DMS53 (cell line): ENCODE data around the gene SLC43A3.
A peak's percentile ranks its signal among the peaks of the same experiment; 100 is the strongest.

ENCODE experiments used
- DNase-seq: peaks from one replicate; lab custom pipeline; 2025; lab: John Stamatoyannopoulos, UW

The SLC43A3 gene

DNA sequence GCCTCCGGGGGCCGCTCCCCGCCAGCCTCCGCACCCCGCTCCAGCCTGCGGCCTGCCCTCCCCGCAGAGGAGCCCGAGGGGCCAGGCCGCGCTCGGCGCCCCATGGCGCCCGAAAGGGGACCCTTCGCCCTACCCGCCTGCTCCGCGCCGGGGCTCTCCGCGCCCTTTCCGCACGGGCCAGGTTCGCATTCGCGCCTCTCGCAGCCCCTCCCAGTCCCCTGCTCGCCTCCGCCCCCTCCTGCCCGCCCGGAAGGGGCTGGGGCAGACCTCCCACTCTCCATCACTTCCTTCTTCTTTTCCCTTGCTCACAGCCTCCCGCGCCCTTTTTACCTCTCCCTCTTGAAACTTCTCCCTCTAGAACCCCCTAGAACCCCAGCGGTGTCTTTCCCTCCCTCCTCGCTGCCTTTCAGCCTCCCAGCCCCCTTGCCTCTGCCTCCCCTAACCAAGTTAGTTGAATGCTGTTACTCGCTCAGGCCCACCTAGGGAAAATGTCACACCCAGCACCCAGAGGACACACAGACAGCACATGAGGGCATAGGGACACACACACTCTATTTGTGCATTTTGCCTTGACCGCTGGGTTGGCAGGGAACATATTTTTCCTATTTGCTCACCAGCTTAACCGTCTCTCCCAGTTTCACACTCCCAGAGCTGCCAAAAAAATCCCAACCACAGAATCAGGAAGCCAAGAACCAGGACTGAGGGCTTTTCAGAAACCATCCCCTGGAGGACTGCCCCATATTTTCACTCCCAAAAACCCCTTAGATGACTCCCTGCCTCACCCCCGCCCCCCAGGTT is at the start of gene SLC43A3:
Gene SLC43A3, minus strand, starts transcription at position 193 of the 798 bp plus-strand sequence. CDS start 949 bp downstream, outside the sequence.
- peak; percentile 47 for DNase-seq

DNA sequence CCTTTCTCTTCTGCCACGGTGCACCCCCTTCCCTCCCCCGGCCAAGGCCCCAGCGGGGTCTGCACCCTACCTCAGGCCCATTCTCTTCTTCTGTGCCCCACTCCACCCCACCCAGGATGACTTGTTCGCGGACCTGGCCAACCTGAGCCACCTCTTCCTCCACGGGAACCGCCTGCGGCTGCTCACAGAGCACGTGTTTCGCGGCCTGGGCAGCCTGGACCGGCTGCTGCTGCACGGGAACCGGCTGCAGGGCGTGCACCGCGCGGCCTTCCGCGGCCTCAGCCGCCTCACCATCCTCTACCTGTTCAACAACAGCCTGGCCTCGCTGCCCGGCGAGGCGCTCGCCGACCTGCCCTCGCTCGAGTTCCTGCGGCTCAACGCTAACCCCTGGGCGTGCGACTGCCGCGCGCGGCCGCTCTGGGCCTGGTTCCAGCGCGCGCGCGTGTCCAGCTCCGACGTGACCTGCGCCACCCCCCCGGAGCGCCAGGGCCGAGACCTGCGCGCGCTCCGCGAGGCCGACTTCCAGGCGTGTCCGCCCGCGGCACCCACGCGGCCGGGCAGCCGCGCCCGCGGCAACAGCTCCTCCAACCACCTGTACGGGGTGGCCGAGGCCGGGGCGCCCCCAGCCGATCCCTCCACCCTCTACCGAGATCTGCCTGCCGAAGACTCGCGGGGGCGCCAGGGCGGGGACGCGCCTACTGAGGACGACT is 49.3 kb upstream of the SLC43A3 start:
- DNase-seq: peak; percentile 65

DNA sequence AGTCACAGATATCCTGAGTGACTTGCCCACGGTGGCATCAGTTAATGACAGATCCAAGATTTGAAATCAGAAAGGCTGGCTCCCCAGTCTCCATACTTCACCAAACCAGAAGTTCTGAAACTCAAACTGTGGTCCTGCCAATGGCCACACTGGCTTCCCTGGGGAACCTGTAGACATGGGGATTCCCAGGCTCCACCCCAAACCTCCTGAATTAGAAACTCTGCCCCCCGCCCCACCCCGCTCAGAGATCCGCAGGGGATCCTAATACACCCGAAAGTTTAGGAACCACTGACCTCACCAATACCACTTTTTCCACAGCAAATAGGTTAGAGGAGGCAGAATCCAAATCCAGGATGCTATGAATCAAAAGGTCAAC is 48.7 kb upstream of the SLC43A3 start:
- DNase-seq: no peak

DNA sequence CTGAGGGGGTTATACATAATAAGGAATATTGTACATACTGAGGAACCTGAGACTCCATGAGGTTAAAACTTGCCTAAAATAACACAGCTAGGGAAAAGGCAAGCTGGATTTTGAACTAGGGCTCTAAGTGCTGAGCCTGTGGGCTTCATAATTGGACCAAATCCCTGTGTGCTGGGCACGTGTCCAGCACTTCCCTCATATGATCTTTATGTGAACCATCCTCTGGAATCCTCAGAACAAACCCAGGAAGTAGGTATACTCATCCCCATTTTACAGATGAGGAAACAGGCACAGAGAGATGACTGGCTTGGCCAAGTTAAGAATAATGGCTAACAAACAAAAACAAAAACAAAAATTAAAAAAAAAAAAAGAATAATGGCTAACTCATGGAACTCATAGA is 48.3 kb upstream of the SLC43A3 start:
- DNase-seq: no peak

DNA sequence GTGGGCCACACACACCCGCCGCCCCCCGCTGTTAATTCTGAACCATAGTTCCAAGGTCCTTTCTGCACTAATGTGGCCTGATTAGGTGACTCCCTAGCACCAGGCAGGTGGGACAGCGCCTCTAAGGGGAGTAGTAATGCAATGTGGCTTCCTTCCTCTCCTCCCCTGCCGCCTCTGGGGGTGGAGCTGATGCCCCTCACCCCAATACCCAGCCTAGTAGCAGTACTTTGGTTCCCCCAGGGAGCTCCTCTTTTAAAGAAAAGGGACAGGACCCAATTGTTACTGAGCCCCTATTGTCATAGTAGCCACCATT is 47.8 kb upstream of the SLC43A3 start:
- no peak for DNase-seq

DNA sequence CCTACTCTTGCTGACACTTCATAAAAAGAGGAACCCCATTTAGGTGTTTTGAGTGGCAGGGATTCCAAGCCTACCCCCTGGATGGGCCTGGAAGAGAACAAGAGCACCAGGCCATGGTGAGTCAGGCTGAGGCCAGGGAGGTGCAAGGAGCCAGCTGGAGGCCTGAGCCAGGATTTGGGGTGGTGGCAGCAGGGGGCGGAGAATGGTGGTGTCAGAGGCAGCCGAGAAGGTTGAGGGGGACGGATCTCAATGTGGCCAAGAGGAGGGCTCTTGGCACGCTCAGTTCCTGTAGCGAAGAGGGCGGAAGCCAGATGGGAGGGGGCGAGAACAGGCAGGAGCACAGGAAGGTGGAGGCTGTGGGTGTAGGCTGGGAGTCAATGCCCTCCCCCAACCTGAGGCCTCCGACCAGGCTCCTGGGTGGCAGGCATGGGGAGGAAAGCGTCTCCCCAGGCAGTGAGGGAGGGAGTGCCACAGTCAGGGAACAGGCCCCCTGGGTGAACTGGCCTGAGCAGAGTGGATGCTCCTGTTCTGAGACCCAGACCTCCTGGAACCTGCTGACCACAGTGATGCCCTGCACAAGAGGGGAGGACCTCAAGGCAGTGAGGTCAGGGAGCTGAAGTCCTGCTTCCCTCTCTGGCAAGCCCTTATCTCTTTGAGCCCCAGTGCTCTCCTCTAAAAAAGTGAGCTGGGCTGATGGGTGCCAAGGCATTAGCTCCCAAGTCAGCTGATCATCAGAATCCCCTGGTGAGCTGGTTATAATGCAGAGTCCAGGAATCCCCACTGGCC is 47.3 kb upstream of the SLC43A3 start:
- no peak for DNase-seq

DNA sequence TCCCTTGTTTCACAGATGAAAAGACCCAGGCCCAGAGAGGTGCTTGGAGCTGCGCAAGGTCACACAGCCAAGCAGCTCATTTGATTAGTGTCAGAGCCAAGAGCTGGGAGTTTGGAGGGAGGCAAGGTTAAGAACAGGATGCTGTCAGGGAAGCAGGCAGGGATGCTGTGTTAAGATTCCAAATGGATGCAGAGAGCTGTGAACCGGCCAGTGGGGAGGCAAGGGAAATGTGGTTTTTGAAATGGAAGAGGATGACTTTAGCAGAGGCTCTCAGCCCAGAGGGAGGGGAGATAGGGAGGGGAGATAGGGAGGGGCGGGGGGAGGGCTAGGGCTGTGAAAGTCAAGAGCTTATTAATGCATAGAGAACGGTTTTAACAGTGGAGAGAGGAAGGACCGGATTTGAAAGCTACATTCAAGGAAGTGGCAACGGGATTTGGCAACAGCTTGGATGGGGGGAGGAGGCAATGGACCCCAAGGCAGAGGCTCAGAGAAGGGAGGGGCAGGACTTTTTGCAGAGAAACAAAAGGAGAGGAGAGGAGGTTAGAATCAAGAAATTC is 46.4 kb upstream of the SLC43A3 start:
- no peak for DNase-seq

DNA sequence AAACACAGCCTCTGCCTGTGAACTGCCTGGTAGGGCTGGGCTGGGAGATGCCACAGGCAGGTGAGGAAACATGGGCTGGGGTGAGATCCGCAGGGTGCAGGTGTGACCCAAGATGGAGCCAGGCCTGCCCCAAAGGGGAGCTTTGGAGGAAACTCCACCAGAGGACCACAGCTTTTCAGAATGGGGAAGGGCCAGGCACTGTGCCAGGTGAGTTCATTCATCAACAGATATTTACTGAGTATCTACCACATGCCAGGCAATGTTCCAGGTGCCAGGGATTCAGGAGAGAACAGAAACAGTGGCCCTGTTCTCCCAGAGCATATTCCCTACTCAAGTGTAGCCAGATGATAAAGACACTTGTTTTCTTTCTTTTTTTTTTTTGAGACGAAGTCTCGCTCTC is 44.6 kb upstream of the SLC43A3 start:
- DNase-seq: no peak

DNA sequence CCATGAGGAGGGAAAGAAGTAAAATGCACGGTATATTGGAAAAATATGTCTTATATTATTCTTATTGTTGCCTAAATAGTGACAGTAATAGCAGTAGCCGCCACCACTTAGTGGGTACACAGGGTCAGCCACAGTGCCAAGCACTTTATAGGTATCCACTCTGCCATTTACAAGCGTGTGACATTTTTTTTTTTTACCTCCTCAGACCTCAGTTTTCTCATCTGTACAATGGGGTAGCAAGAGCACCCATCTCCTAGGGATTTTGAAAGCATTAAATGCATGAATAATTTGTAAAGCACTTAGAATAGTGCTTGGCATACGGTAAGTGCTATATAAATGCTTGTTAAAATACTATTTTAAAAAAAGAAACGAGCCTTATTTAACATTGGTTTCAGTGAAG is 42.3 kb upstream of the SLC43A3 start:
- no peak for DNase-seq

DNA sequence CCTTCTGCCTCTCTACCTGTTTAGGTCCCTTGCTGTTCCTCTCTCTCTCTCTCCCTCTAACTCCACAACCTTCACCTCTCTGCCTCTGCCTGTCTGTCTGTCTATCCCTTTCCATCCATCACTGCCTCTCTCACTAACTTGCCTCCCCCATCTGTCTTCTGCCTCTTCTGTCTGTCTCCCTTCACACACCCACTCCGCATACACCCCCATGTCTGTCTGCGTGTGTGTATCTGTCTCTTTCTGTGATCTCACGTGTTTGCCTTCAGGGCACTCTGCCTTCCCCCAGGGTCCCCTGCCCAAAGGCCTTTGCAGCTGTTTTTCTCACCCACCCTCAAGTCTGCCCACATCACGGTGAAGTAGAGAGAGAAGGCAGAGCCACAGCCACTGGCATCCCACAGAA is 41.4 kb upstream of the SLC43A3 start:
- DNase-seq: no peak

DNA sequence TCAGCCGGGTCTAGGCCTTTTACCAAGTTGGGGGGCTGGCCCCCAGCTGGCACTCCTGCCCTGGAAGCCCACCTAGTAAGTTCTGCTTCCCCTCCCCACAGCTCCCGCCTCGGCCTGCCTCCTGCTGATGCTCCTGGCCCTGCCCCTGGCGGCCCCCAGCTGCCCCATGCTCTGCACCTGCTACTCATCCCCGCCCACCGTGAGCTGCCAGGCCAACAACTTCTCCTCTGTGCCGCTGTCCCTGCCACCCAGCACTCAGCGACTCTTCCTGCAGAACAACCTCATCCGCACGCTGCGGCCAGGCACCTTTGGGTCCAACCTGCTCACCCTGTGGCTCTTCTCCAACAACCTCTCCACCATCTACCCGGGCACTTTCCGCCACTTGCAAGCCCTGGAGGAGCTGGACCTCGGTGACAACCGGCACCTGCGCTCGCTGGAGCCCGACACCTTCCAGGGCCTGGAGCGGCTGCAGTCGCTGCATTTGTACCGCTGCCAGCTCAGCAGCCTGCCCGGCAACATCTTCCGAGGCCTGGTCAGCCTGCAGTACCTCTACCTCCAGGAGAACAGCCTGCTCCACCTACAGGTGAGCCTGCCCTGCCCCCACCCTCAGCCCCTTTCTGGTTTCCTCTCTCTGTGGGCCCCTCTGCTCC is 40.7 kb upstream of the SLC43A3 start:
- no peak for DNase-seq

DNA sequence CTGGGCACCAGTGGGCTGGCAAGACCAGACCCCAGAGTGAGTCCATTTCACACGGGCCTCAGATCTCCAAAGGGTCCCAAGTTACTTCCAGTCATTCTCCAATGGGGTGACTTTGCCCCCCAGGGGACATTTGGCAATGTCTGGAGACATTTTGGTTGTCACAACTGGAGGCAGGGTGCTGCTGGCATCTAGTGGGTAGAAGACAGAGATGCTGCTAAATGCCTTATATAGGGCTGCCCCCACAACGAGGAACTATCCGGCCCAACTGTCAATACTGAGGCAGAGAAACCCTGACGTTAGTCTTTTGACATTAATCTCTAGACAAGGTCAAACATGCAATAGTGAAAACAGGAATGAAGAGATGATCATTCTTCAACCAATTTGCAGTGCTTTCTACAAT is 39.8 kb upstream of the SLC43A3 start:
- DNase-seq: no peak

DNA sequence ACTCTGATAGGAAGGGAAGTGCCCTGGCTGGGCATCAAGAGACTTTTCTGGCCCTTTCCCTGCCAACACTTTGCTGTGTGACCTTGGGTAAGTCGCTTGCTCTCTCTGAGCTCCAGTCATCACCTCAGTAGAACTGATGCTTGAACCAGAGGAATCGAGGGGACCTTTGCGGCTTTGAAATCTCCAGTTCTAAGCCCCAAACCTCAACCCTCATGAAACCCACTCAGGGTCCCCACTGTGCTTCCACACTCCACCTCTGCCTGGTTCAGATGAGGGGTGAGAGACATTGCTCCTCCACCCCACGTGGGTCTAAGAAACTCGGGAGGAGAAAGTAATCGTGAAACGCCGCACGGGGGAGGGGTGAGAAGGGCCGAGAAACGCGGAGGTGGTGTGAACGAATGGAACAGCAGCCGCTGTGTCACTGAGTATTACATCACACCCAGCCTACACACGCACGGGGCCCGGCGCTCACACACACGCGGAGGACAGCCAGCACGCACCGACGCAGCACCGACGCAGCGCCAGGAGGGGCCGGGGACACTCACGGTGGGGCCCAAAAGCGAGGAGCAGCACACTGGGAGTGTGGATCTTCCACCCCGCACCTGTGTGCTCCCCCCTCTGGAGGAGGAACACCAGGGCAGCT is 37.7 kb upstream of the SLC43A3 start:
- DNase-seq: no peak

DNA sequence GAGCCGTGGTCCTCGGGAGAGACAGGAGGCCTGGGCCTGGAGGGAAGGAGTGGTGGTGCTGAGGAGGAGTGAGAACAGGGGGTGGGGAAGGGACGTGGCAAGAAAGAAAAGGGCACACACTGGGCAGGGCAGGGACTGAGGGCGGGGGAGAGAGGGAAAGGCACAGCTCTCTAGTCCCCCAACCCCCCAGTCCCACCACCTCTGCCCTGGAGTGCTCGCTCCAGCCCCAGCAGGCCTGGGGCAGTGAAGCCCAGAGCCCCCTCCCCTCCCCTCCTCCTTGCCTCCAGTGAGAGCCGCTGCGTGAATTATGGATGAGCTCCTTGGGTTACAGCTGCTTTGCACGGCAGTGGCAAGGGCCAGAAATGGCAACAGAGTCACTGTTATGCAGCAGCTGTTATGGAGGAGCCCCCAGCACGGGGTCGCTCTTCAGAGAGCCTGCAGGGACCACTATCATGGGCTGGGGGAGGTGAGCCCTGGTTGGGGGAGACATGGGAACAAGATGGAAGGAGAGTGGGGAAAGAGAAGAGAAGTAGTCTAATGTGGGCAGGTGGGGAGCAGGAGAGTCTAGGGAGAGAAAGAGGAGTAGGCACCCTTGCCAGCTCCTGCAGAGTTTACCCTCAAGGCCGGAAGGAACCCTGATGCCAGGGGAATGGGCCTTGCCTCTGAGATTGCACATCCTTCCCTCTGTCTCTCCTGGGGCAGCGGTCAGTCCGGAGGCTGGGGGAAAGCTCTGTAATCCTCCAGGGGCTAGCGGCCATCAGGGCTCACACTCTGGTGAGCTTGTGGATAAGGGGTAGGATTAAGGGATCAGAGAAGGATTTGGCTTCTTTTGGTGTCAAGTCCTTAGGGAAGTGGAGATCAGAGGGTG is 37.0 kb upstream of the SLC43A3 start:
- DNase-seq: no peak

DNA sequence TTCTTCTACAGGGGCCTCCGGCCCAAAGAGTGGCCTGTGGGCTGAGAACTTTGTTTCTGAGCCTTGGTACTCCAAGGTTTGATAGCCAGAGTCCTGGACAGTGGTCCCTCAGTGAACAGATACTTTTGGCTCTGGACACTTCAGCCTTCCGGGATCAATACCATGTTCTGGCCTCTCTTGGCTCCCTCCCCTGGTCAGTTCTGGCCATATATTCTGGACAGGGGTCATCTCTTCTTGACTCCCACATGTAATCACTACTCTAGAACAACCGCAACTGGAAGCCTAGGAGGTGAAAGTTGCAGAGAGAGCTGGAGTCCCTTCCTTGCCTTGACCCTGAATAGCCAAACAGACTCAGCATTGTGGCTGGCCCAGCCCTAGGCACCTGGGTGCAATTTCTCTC is 35.7 kb upstream of the SLC43A3 start:
- DNase-seq: no peak

DNA sequence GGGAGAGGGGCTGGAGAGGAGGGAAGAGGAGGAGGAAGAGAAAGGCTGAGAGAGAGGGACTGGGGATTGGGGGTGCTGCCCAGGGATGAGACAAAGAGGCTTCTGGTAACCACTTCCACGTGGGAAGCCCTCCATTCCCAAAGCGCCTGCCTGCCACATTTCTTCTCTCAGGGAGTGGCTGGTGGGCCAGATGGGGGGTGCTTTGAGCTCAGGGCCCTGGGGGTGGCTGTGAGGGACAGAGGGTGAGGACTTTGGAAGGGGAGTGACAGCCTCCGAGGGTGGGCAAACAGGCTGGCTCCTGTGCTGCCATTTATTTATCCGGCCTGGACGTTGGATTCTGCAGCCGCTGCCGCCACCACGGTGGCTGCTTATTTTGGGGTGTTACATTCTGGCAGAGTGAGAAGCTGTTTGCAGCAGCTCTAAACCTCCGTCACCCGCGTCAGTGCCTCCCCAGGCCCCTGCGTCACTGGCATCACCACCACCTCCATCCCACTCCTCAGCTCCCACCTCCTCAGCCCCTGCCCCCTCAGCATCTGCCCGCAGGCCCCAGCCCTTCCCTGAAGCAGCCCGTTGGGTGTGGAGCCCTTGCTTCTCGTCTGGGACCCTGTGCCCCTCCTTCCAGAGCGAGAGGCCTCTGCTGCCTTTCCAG is 35.0 kb upstream of the SLC43A3 start:
- no peak for DNase-seq

DNA sequence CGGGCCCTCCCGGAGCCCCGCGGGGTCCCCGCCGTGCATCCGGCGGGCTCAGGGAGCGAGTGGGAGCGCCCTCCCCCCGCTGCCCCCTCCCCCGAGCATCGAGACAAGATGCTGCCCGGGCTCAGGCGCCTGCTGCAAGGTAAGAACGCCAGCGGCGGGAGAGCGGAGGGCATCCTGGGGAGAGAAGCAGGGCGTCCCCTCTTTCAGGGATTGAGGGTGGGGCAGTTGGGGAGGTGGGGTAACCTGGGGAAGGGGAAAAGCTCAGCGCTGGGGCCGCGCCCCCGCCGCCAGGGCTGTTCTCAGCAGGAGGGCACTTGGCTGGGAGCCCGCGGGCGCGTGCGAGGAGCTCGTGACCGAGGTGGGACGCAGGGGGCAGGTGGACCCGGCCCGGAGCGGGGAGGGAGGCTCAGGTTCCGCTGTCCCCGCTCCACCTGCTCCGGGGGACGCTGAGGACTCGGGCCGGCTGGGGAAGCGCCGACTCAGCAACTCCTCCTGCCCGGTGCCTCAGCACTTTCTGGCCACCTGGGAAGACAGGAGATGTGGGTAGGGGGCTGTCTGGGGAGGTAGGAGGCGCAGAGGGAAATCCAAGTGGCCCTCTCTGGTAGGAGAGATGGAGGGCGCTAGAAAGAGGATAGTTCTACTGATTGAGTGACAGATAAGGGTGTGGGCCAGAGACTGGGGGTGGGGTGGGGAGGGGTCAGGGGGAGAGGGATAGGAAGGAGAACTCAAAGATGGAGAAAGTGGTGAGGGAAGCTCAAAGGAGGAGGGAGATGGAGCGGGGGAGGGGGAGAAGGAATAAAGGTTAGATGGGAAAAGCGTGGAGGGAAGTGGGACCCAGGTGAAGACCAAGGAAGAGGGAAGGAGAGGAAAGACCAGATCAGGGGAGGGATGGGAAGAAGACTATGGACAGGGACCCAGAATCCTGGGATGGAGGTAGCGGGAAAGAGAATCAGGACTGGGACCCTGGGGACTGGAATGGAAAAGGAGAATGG is 34.1 kb upstream of the SLC43A3 start:
- DNase-seq: peak; percentile 57

DNA sequence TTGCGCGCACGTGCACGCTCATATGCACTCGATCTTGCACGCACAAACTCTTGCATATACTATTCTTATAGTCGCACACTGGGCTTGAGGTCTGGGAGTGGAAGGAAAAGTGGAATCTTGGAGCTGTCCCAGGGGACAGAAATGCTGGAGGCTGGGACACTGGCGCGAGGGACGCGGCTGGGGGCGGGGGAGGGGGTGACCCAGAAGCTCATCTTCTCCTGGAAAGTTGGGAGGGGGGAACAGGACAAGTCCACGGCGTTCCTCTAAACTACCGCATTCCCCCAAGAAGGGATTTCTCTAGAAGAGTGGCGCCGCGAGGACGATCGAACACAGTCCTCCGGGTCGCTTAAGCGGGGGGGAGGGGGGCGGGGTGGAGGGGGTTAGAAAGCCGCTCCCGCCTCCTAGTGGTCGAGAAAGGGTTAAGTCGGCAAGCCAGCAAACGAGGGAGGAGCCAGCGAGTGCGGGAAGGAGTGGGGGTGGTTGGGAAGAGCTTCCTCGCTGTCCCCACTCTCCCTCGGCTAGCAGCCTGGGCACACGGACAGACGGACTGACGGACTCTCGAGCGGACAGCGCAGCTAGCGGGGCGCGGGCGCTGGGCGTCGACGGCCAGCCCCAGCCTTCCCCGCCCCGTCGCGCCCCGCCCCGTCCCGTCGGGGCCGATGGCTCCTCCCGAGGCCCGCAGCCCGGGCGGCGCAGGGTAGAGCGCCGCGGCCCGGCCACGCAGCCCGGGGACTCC is 33.3 kb upstream of the SLC43A3 start, which contains the start of gene RTN4RL2:
Gene RTN4RL2, plus strand, starts transcription at position 507 of the 736 bp plus-strand sequence. CDS start 338 bp downstream, outside the sequence.
- peak; percentile 57 for DNase-seq
